ENCODE data around the gene SNAP91.

Gene SNAP91

GRCh38 chr6:83536647-83537589, 172.0 kb downstream of the SNAP91 start:
- no peak for FAIRE-seq

- FAIRE-seq = no peak
Observed at GRCh38 chr6:83536034-83536646, 172.8 kb downstream of the SNAP91 start.

GRCh38 chr6:83518816-83519480, 190.0 kb downstream of the SNAP91 start:
- FAIRE-seq = no peak

GRCh38 chr6:83517500-83517899, 191.4 kb downstream of the SNAP91 start:
- FAIRE-seq = no peak

- peak; percentile 91 for FAIRE-seq
Observed at GRCh38 chr6:83514866-83515466, 193.9 kb downstream of the SNAP91 start.

- FAIRE-seq = no peak
Observed at GRCh38 chr6:83514466-83514865, 194.4 kb downstream of the SNAP91 start.

- no peak for FAIRE-seq
Observed at GRCh38 chr6:83511901-83512681, 196.8 kb downstream of the SNAP91 start, which contains the start of gene PRSS35. TSS of gene PRSS35 (plus strand) at chr6:83512534. CDS start at chr6:83523442, 10,908 bp downstream.

- no peak for FAIRE-seq
Observed at GRCh38 chr6:83511266-83511665, 197.6 kb downstream of the SNAP91 start.

- FAIRE-seq = no peak
Observed at GRCh38 chr6:83510791-83511190, 198.1 kb downstream of the SNAP91 start.

GRCh38 chr6:83509441-83509840, 199.5 kb downstream of the SNAP91 start:
- FAIRE-seq = no peak

- no peak for FAIRE-seq
Observed at GRCh38 chr6:83505356-83505755, 203.5 kb downstream of the SNAP91 start.

Measured in endometrium (tissue), 2 donors.